ENCODE data around the gene INSYN2A. TPM values are rescaled to one million over a fixed set of nuclear protein-coding genes. Genes with fewer than 3 reads are reported as not detected.

Gene INSYN2A
- total and polyA plus RNA-seq, 2 donors (not counting 3 experiments of a cell fraction or from before 2014, with no cell fraction given): 0.04 to 0.07 TPM

DNA sequence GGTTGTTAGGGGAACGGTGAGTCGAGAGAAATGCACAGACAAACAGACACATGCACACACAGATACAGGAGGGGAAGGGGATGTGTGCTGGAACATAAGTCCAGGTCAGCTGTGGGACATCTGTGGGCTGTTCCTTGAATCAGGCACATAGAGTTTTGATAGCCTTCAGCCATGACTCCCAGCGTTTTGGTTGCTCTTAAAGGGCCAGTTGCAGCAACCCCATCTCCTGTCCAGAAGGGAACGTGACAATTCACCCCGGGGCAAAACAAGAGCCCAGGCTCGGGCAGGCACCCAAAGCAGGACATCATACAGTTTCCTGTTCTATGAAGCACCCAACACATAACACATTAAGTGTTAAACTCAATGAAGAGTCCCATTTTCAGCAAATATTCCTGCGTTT lies 9.6 kb downstream of the INSYN2A start:
- Histone ChIP-seq H4K20me1 (replicated peaks; ENCODE audit: control insufficient read depth, extremely low read depth, insufficient read depth, low read length) (no peaks in the 10 kb centered on the region), H3K79me2 (ENCODE audit: control insufficient read depth, insufficient read depth, low read length) (no peaks in the 10 kb centered on the region), H3K9me1 (replicated peaks; ENCODE audit: control insufficient read depth, extremely low read depth, insufficient read depth, low read length) (no peaks in the 10 kb centered on the region), H3K4me1 (ENCODE audit: control insufficient read depth, extremely low read depth, insufficient read depth, low read length) (no peaks in the 10 kb centered on the region), H3K9ac (replicated peaks; ENCODE audit: extremely low read depth, insufficient read depth, low read length) (no peak overlapping the region), H3K4me3 (replicated peaks in 1 of 3; ENCODE audit: insufficient read depth in 1 of 3, low read depth in 1 of 3, low read length in 3 of 3) (no peak overlapping the region), H2AFZ (ENCODE audit: low read depth, low read length) (no peak overlapping the region), H3K4me2 (ENCODE audit: insufficient read depth, low read length) (no peak overlapping the region), H3K36me3 (ENCODE audit: control insufficient read depth in 2 of 2, extremely low read depth in 1 of 2, insufficient read depth in 2 of 2, low read length in 2 of 2) (no peaks in the 10 kb centered on the region), H3K9me3 (replicated peaks; ENCODE audit: control insufficient read depth, insufficient read depth, low read length) (no peaks in the 10 kb centered on the region), H3K27me3 (ENCODE audit: control insufficient read depth in 2 of 2, insufficient read depth in 2 of 2, low read length in 2 of 2) (no peaks in the 10 kb centered on the region), H3K27ac (ENCODE audit: insufficient read depth, low read depth, low read length) (no peak overlapping the region)
- FAIRE-seq: no peak
- TF ChIP-seq EZH2 (IDR thresholded peaks at IDR 0.05; ENCODE audit: borderline replicate concordance, low read depth, low read length, severe bottlenecking) (no peak), GATA2 (IDR thresholded peaks at IDR 0.05; ENCODE audit: insufficient read depth, insufficient read length, low read depth, low read length) (no peak), POLR2A (IDR thresholded peaks at IDR 0.05; ENCODE audit: low read depth, low read length) (no peak), MYC (IDR thresholded peaks at IDR 0.05; ENCODE audit: low read depth, low read length) (no peak), JUN (IDR thresholded peaks at IDR 0.05; ENCODE audit: borderline replicate concordance, insufficient read depth, insufficient read length, low read depth) (no peak), FOS (IDR thresholded peaks at IDR 0.05; ENCODE audit: borderline replicate concordance, insufficient read depth, low read length) (no peak), POLR2AphosphoS5 (IDR thresholded peaks at IDR 0.05; ENCODE audit: insufficient read depth, low read depth, low read length) (no peak)
- TF ChIP-seq, protein P1, sequence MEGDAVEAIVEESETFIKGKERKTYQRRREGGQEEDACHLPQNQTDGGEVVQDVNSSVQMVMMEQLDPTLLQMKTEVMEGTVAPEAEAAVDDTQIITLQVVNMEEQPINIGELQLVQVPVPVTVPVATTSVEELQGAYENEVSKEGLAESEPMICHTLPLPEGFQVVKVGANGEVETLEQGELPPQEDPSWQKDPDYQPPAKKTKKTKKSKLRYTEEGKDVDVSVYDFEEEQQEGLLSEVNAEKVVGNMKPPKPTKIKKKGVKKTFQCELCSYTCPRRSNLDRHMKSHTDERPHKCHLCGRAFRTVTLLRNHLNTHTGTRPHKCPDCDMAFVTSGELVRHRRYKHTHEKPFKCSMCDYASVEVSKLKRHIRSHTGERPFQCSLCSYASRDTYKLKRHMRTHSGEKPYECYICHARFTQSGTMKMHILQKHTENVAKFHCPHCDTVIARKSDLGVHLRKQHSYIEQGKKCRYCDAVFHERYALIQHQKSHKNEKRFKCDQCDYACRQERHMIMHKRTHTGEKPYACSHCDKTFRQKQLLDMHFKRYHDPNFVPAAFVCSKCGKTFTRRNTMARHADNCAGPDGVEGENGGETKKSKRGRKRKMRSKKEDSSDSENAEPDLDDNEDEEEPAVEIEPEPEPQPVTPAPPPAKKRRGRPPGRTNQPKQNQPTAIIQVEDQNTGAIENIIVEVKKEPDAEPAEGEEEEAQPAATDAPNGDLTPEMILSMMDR (IDR thresholded peaks at IDR 0.05; ENCODE audit: extremely low read depth in 1 of 2, insufficient read depth in 1 of 2, low read depth in 1 of 2, low read length in 2 of 2): no peak
- TF ChIP-seq, protein P2, sequence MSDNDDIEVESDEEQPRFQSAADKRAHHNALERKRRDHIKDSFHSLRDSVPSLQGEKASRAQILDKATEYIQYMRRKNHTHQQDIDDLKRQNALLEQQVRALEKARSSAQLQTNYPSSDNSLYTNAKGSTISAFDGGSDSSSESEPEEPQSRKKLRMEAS (IDR thresholded peaks at IDR 0.05; ENCODE audit: insufficient read depth, insufficient read length): no peak
- intact Hi-C loops (cut with micrococcal nuclease) (no loop called here), dilution Hi-C loops (cut with MboI; ENCODE audit: extremely low pct_ligation_motif_present, low sequenced_read_pairs) (no loop called here)
- POLR2A ChIA-PET: no interaction called here
- CTCF ChIA-PET: no interaction called here
- no peak for DNase-seq (ENCODE audit: low read depth, low spot score)
- BruUV-seq (replicated peaks): no TSS peak
